HepG2 (cell line): ENCODE measurements around the gene PCYOX1L. TPM values are rescaled to one million over a fixed set of nuclear protein-coding genes. Genes with fewer than 3 reads are reported as not detected.

ENCODE experiments used
- ATAC-seq: fragments of 200-7000 bp; cut with Tn5 transposase; 3 replicates; pipeline ENCODE4 v1.9.1; 2020; ENCODE audit warnings: mild to moderate bottlenecking, moderate library complexity
- BruUV-seq: library from RNA; stranded (reverse); fragments of 400-500 nt; replicated peaks from 2 replicates; lab custom pipeline; 2021; lab: Mats Ljungman, UMichigan
- CTCF ChIA-PET: fragments of 300-600 bp; formaldehyde crosslinking; extraction: SDS; loops from one replicate; lab custom pipeline; 2021; ENCODE audit warnings: low total read pairs, inconsistent platforms, low intra/inter-chr PET ratio; lab: Yijun Ruan, JAX
- POLR2A ChIA-PET: fragments of 350-600 bp; sonication (Branson Sonifier 250); formaldehyde crosslinking; loops from one replicate; lab custom pipeline; 2020; ENCODE audit warnings: antibody characterized with exemption, inconsistent platforms; lab: Yijun Ruan, JAX
- DNase-seq: peaks from one replicate; pipeline ENCODE4 v3.0.0-alpha.2; 2015; ENCODE audit warnings: low spot score
- FAIRE-seq: peaks from 3 replicates; lab custom pipeline; 2011; peaks lifted over from hg19 to GRCh38; lab: Jason Lieb, UNC
- H2AFZ ChIP-seq: one replicate; pipeline ENCODE4 v1.6.1; 2011; ENCODE audit warnings: low read length, inconsistent platforms
- H3K27ac ChIP-seq: fragments of 300-600 bp; 3 replicates; pipeline ENCODE4 v1.8.0; 2011; ENCODE audit warnings: mixed run types, mild to moderate bottlenecking, mixed read lengths, low read length, inconsistent platforms; ENCODE audit not compliant: insufficient read depth; ENCODE audit errors: extremely low read length
- H3K27me3 ChIP-seq, 2 experiments: fragments of 200-600 bp in 1 of 2; 2 replicates in 1 of 2; 3 replicates in 1 of 2; pipeline versions ENCODE4 v1.6.0 to v1.8.0; 2011; ENCODE audit warnings: low read length in 2 of 2, mild to moderate bottlenecking in 2 of 2, moderate library complexity in 2 of 2, inconsistent platforms in 1 of 2; ENCODE audit not compliant: insufficient read depth in 2 of 2, control insufficient read depth in 1 of 2
- H3K36me3 ChIP-seq, 2 experiments: fragments of 200-600 bp in 1 of 2; replicated peaks in 1 of 2; 2 replicates in 1 of 2; 3 replicates in 1 of 2; pipeline versions ENCODE4 v1.5.1 to v1.8.0; 2011; ENCODE audit warnings: low read length in 2 of 2, inconsistent platforms in 1 of 2; ENCODE audit not compliant: insufficient read depth in 2 of 2, control insufficient read depth in 1 of 2
- H3K4me1 ChIP-seq: 2 replicates; pipeline ENCODE4 v1.5.1; 2012; ENCODE audit warnings: low read length, inconsistent platforms; ENCODE audit not compliant: insufficient read depth
- H3K4me2 ChIP-seq: 2 replicates; pipeline ENCODE4 v1.6.0; 2011; ENCODE audit warnings: low read depth, low read length, inconsistent platforms
- H3K4me3 ChIP-seq, 3 experiments: fragments of 200-600 bp in 1 of 3; sonication (generic), shearing (Covaris generic) in 1 of 3; replicated peaks in 1 of 3; 2 replicates each; pipeline ENCODE4 v1.5.1; 2011 to 2016; ENCODE audit warnings: low read length in 3 of 3, inconsistent platforms in 2 of 3, low read depth in 2 of 3, mild to moderate bottlenecking in 2 of 3, control low read depth in 1 of 3, mixed read lengths in 1 of 3; ENCODE audit not compliant: insufficient read depth in 1 of 3
- H3K79me2 ChIP-seq: one replicate; pipeline ENCODE4 v1.6.1; 2011; ENCODE audit warnings: low read length, inconsistent platforms; ENCODE audit not compliant: insufficient read depth
- H3K9ac ChIP-seq: 2 replicates; pipeline ENCODE4 v1.6.0; 2011; ENCODE audit warnings: mild to moderate bottlenecking, low read depth, low read length, inconsistent platforms; ENCODE audit not compliant: insufficient read depth
- H3K9me3 ChIP-seq: 2 replicates; pipeline ENCODE4 v1.5.1; 2012; ENCODE audit warnings: mild to moderate bottlenecking, low read length
- H4K20me1 ChIP-seq: 2 replicates; pipeline ENCODE4 v1.6.0; 2011; ENCODE audit warnings: inconsistent platforms, mild to moderate bottlenecking, low read length, moderate library complexity; ENCODE audit not compliant: insufficient read depth
- DZIP1 ChIP-seq: sonication (generic); formaldehyde crosslinking; IDR thresholded peaks from 2 replicates; pipeline ENCODE4 v1.5.0; 2020; ENCODE audit warnings: mild to moderate bottlenecking, missing genetic modification reagents
- EEA1 ChIP-seq: sonication (generic); formaldehyde crosslinking; IDR thresholded peaks from 2 replicates; pipeline ENCODE4 v1.5.1; 2020; ENCODE audit warnings: mild to moderate bottlenecking, missing genetic modification reagents, borderline replicate concordance
- FOXJ3 ChIP-seq: sonication (generic); formaldehyde crosslinking; IDR thresholded peaks from 2 replicates; pipeline ENCODE4 v1.4.0; 2020; ENCODE audit warnings: missing genetic modification reagents, mild to moderate bottlenecking, borderline replicate concordance
- ZNF17 ChIP-seq: sonication (generic); formaldehyde crosslinking; IDR thresholded peaks from 2 replicates; pipeline ENCODE4 v1.5.0; 2020; ENCODE audit warnings: mild to moderate bottlenecking, missing genetic modification reagents
- ZNF263 ChIP-seq: sonication (generic); formaldehyde crosslinking; IDR thresholded peaks from 2 replicates; pipeline ENCODE4 v1.4.0; 2020; ENCODE audit warnings: missing genetic modification reagents
- ZNF564 ChIP-seq: sonication (generic); formaldehyde crosslinking; IDR thresholded peaks from 2 replicates; pipeline ENCODE4 v1.8.1; 2023; ENCODE audit warnings: mild to moderate bottlenecking, missing genetic modification reagents
- ZSCAN12 ChIP-seq: sonication (generic); formaldehyde crosslinking; IDR thresholded peaks from 2 replicates; pipeline ENCODE4 v1.9.0; 2021; ENCODE audit warnings: mild to moderate bottlenecking, missing genetic modification reagents
- WGBS: methylation state at CpG from one replicate; pipeline ENCODE4 v1.1.6; 2017; ENCODE audit warnings: low lambda C conversion rate; 5-methylcytosine and 5-hydroxymethylcytosine counted together
- in situ Hi-C: cut with HindIII; loops from 2 replicates; pipeline ENCODE4 v1.10.0; 2017; ENCODE audit warnings: low pct_unique_long_range_greater_than_20kb; ENCODE audit not compliant: extremely low pct_ligation_motif_present
- intact Hi-C: fragments of 100-400 bp; cut with micrococcal nuclease; formaldehyde crosslinking; loops from one replicate; pipeline ENCODE4 v1.10.0; 2022; ENCODE audit not compliant: unreplicated experiment
- polyA plus RNA-seq, 8 experiments: library from polyadenylated mRNA; depleted of rRNA in 3 of 8; stranded (reverse) in 7 of 8; unstranded in 1 of 8; fragments of >200 nt; fragmentation: Illumina TruSeq in 4 of 8; extraction: Trizol in 4 of 8; gene quantifications; 2 replicates each; pipeline versions ENCODE4 v1.2.1 to v1.2.3, GENCODE V29; 2011 to 2016; ENCODE audit warnings: low read depth in 4 of 8, missing spikeins in 1 of 8, mixed read lengths in 1 of 8; ENCODE audit not compliant: insufficient read depth in 1 of 8
- total RNA-seq, 5 experiments: library from RNA; depleted of rRNA; stranded (reverse); fragments of >200 nt; fragmentation: Illumina TruSeq; extraction: Trizol; gene quantifications; 2 replicates each; pipeline ENCODE4 v1.2.3, GENCODE V29; 2016; ENCODE audit warnings: low read depth in 1 of 5
- TF ChIP-seq, protein P1 (sequence below): sonication (generic); formaldehyde crosslinking; IDR thresholded peaks from 2 replicates; pipeline ENCODE4 v1.4.0; 2020; ENCODE audit warnings: missing genetic modification reagents, borderline replicate concordance

PCYOX1L gene
- total and polyA plus RNA-seq, 2 of the 13 experiments (the other 11 are each of a cell fraction or from before 2014, with no cell fraction given) = 1.00 to 3.7 TPM

DNA sequence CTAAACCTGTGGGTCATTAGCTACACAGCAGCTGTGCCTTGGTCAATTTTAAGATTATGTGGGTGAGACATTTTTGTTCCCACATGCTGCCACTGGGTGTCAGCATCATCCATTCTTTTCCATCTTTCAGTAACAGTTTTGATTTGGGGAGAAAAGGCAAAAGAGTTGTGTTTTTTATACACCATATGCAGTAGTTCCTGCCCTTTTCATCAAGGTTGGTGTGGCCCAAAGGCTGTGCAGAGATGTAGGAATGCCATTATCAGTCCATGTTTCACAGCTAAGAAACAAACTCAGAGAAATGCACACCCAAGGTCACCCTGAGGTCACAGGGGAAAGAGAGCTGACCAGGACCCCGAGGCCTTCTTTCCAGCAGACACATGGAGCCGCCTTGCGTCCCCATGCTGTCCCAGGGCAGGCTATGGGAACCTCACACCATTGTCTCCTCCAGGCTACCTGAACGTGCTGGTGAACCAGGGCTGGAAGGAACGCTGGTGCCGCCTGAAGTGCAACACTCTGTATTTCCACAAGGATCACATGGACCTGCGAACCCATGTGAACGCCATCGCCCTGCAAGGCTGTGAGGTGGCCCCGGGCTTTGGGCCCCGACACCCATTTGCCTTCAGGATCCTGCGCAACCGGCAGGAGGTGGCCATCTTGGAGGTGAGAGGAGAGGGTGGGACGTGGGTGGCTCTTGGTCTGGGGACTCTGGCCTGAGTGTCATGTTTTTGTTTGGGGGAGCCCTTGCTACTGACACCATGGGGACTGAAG lies 40.4 kb upstream of the PCYOX1L start (continued):
- TF ChIP-seq, protein P1, sequence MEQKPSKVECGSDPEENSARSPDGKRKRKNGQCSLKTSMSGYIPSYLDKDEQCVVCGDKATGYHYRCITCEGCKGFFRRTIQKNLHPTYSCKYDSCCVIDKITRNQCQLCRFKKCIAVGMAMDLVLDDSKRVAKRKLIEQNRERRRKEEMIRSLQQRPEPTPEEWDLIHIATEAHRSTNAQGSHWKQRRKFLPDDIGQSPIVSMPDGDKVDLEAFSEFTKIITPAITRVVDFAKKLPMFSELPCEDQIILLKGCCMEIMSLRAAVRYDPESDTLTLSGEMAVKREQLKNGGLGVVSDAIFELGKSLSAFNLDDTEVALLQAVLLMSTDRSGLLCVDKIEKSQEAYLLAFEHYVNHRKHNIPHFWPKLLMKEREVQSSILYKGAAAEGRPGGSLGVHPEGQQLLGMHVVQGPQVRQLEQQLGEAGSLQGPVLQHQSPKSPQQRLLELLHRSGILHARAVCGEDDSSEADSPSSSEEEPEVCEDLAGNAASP (CRISPR knock-in tag) = peak; percentile 18; the same call in 1 of the 2 replicates
- TF ChIP-seq ZSCAN12 (no peak), EEA1 (CRISPR knock-in tag) (no peak), DZIP1 (CRISPR knock-in tag) (no peak), ZNF263 (CRISPR knock-in tag) (no peak)
- TF ChIP-seq, all 625 proteins: peak for 21

GRCh38 chr5:149319174-149319573 lies 38.7 kb upstream of the PCYOX1L start:
- in situ Hi-C loops (no loop called here), intact Hi-C loops (no loop called here)
- ATAC-seq = no peak
- TF ChIP-seq ZNF17 (no peak), ZNF564 (no peak), FOXJ3 (CRISPR knock-in tag) (no peak)
- no peaks in the 10 kb centered on the region for H3K27me3 ChIP-seq
- no peaks in the 10 kb centered on the region for H4K20me1 ChIP-seq
- no peak for DNase-seq
- H3K27ac ChIP-seq = no peak overlapping the region
- H3K4me2 ChIP-seq = no peak overlapping the region
- CTCF ChIA-PET = no interaction called here
- H2AFZ ChIP-seq = no peak overlapping the region
- BruUV-seq = no TSS peak
- H3K9ac ChIP-seq = no peak overlapping the region
- WGBS = 87% methylated on average over 3 of the region's 3 CpGs
- H3K4me1 ChIP-seq = peaks cover 51% of the 10 kb centered on the region
- no peak for FAIRE-seq
- no peak overlapping the region for H3K4me3 ChIP-seq
- no peaks in the 10 kb centered on the region for H3K9me3 ChIP-seq
- POLR2A ChIA-PET = interaction anchor here (2.2 to 6.7 kb wide), 2 partner anchors 25 to 48 kb away, joined by 13 to 93 read pairs; partner anchors contain the start of gene GRPEL2
- H3K36me3 ChIP-seq = no peaks in the 10 kb centered on the region
- H3K79me2 ChIP-seq = no peaks in the 10 kb centered on the region
